OCI-LY3 (cell line): ENCODE data around the gene LAMA3.
"Not testable (repeated sequence)": the region's sequence is repeated elsewhere in the genome, so short reads cannot be mapped to it uniquely, and the experiment has no call there.

ENCODE experiments used
- H2AFZ ChIP-seq: fragments of 200-600, 300-600 bp; shearing (Covaris generic); 2 replicates; pipeline ENCODE4 v1.6.0; 2014; ENCODE audit warnings: antibody characterized with exemption, low read depth, low read length
- H3K27ac ChIP-seq: fragments of 200-600, 300-600 bp; sonication (generic); 2 replicates; pipeline ENCODE4 v1.5.1; 2014; ENCODE audit warnings: mild to moderate bottlenecking, low read length, moderate library complexity, mixed read lengths
- H3K27me3 ChIP-seq: fragments of 200-600, 300-600 bp; sonication (generic); 2 replicates; pipeline ENCODE4 v1.6.1; 2014; ENCODE audit warnings: low read depth, low read length, mixed read lengths
- H3K36me3 ChIP-seq: fragments of 200-600, 300-600 bp; sonication (generic); replicated peaks from 2 replicates; pipeline ENCODE3; 2014; ENCODE audit warnings: low read depth, low read length, mixed read lengths
- H3K4me1 ChIP-seq: fragments of 300-600, 200-600 bp; sonication (generic); 2 replicates; pipeline ENCODE4 v1.6.1; 2014; ENCODE audit warnings: low read length, mixed read lengths
- H3K4me2 ChIP-seq: fragments of 200-600, 300-600 bp; sonication (generic); 2 replicates; pipeline ENCODE4 v1.6.1; 2014; ENCODE audit warnings: low read length, mixed read lengths
- H3K4me3 ChIP-seq: fragments of 300-600, 200-600 bp; sonication (generic); 2 replicates; pipeline ENCODE4 v1.5.1; 2014; ENCODE audit warnings: antibody characterized with exemption, mild to moderate bottlenecking, low read length, moderate library complexity
- H3K79me2 ChIP-seq: fragments of 300-600, 200-600 bp; shearing (Covaris generic); 2 replicates; pipeline ENCODE4 v1.6.1; 2014; ENCODE audit warnings: mild to moderate bottlenecking, low read length, mixed read lengths
- H3K9ac ChIP-seq: fragments of 300-600, 200-600 bp; shearing (Covaris generic); 2 replicates; pipeline ENCODE4 v1.6.0; 2014; ENCODE audit warnings: mild to moderate bottlenecking, low read length, moderate library complexity
- H3K9me3 ChIP-seq: fragments of 200-600, 300-600 bp; shearing (Covaris generic); 2 replicates; pipeline ENCODE4 v1.6.1; 2014; ENCODE audit warnings: low read length, mixed read lengths; ENCODE audit not compliant: insufficient read depth
- H4K20me1 ChIP-seq: fragments of 200-600, 300-600 bp; sonication (generic); 2 replicates; pipeline ENCODE4 v1.6.1; 2016; ENCODE audit warnings: low read length, mixed read lengths; ENCODE audit not compliant: insufficient read depth
- EZH2phosphoT487 ChIP-seq: fragments of 200-600 bp; shearing (Covaris generic); IDR thresholded peaks from 2 replicates; pipeline ENCODE4 v1.6.1; 2018; ENCODE audit warnings: antibody characterized with exemption, mixed run types, low read depth
- TF ChIP-seq, protein P1 (sequence below): fragments of 200-600, 300-600 bp; sonication (generic); IDR thresholded peaks from 2 replicates; pipeline ENCODE4 v1.5.1; 2014; ENCODE audit warnings: antibody characterized with exemption, low read length, low read depth

The LAMA3 gene

DNA sequence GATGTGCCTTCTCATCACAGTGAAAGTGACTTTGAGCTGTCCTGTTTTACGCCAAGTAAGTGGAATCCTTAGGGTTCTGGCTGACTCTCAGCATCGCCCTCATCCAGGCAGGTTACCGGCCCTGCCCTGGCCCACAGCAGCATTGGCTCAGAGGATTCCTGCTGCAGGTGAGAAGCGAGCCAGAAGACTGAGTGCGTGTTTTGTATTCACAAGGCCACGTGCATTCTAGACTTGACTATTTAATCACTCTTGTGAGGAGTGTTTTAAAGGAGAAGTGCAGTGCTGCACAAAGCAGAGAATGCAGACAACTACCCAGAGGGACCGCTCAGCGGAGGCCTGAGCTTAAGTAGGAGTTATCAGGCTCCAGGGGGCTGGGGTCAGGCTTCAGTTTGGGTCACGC, 48.3 kb downstream of the LAMA3 start:
- Histone ChIP-seq H3K27me3 (peaks cover 35% of the 10 kb centered on the region), H3K4me1 (peaks cover 97% of the 10 kb centered on the region)
- no peak for TF ChIP-seq EZH2phosphoT487
- TF ChIP-seq, protein P1, sequence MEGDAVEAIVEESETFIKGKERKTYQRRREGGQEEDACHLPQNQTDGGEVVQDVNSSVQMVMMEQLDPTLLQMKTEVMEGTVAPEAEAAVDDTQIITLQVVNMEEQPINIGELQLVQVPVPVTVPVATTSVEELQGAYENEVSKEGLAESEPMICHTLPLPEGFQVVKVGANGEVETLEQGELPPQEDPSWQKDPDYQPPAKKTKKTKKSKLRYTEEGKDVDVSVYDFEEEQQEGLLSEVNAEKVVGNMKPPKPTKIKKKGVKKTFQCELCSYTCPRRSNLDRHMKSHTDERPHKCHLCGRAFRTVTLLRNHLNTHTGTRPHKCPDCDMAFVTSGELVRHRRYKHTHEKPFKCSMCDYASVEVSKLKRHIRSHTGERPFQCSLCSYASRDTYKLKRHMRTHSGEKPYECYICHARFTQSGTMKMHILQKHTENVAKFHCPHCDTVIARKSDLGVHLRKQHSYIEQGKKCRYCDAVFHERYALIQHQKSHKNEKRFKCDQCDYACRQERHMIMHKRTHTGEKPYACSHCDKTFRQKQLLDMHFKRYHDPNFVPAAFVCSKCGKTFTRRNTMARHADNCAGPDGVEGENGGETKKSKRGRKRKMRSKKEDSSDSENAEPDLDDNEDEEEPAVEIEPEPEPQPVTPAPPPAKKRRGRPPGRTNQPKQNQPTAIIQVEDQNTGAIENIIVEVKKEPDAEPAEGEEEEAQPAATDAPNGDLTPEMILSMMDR, result no peak

DNA sequence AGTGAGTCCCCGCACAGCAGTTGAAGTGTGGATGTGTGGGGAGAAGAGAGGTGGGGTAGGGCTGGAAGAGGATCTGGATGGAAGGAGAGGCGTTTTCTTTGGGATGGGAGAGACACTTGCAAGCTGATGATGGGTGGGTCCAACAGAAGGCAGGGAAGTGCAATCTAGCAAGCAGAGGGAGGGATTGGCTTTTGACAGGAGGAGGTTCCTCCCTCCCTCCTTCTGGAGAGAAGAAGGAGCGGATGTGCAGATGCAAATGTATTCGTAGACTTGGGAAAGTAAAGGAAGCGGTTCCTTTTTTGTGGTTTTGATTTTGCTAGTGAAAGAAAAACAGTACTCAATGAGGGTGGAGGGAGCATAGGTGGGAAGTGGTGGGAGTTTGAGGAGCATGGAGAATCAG, 48.9 kb downstream of the LAMA3 start:
- Histone ChIP-seq H3K9me3 (0 out of 2 replicates have a peak, but pooled peaks cover 3% of the 10 kb centered on the region), H3K9ac (peak overlapping the region; percentile 37; the same call in 1 of the 2 replicates), H3K79me2 (no peaks in the 10 kb centered on the region), H3K36me3 (peaks cover 9% of the 10 kb centered on the region), H3K4me2 (peak overlapping the region; percentile 75), H4K20me1 (no peaks in the 10 kb centered on the region), H2AFZ (no peak overlapping the region), H3K4me1 (peaks cover 93% of the 10 kb centered on the region), H3K27ac (peak overlapping the region; percentile 15), H3K27me3 (peaks cover 35% of the 10 kb centered on the region), H3K4me3 (peak overlapping the region; percentile 64)
- no peak for TF ChIP-seq EZH2phosphoT487
- TF ChIP-seq, protein P1, result no peak

More for the DNA sequence above, 48.3 kb downstream of the LAMA3 start:
- Histone ChIP-seq H3K9ac (peak overlapping the region; percentile 37; the same call in 1 of the 2 replicates), H3K4me3 (peak overlapping the region; percentile 64), H3K9me3 (peaks cover 8% of the 10 kb centered on the region; the same call in 1 of the 2 replicates), H4K20me1 (no peaks in the 10 kb centered on the region), H3K79me2 (no peaks in the 10 kb centered on the region), H3K27ac (peak overlapping the region; percentile 15), H2AFZ (no peak overlapping the region), H3K36me3 (peaks cover 14% of the 10 kb centered on the region), H3K4me2 (peak overlapping the region; percentile 75)

DNA sequence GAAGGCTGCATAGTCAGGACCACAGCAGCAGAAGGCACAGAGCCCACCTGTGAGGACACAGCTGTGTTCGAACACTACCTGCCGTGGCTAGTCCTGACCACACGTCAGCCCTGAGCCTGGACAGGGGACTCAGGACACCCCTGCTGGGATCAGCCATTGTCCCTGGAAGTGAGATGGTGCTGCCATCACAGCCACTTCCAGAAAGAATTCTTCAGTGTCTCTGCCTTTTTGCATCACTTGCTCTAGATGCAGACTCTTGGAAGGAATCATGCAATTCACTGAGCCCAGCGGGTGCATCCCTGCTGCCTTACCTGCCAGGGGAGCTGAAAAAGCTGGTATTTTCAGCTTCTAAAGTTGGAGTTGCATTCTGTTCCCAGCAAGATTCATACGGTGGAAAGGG, 49.3 kb downstream of the LAMA3 start:
- H3K79me2 ChIP-seq, result no peaks in the 10 kb centered on the region
- H3K9ac ChIP-seq, result no peak overlapping the region; the same call in 1 of the 2 replicates
- H3K27me3 ChIP-seq, result peaks cover 35% of the 10 kb centered on the region
- H3K36me3 ChIP-seq, result peaks cover 8% of the 10 kb centered on the region
- H3K4me3 ChIP-seq, result peak overlapping the region; percentile 64
- H3K4me1 ChIP-seq, result peaks cover 93% of the 10 kb centered on the region
- H3K4me2 ChIP-seq, result peak overlapping the region; percentile 75
- 0 out of 2 replicates have a peak, but pooled peaks cover 3% of the 10 kb centered on the region for H3K9me3 ChIP-seq
- no peak overlapping the region for H2AFZ ChIP-seq
- H3K27ac ChIP-seq, result no peak overlapping the region
- TF ChIP-seq, protein P1, result no peak
- TF ChIP-seq EZH2phosphoT487, result no peak
- H4K20me1 ChIP-seq, result no peaks in the 10 kb centered on the region

DNA sequence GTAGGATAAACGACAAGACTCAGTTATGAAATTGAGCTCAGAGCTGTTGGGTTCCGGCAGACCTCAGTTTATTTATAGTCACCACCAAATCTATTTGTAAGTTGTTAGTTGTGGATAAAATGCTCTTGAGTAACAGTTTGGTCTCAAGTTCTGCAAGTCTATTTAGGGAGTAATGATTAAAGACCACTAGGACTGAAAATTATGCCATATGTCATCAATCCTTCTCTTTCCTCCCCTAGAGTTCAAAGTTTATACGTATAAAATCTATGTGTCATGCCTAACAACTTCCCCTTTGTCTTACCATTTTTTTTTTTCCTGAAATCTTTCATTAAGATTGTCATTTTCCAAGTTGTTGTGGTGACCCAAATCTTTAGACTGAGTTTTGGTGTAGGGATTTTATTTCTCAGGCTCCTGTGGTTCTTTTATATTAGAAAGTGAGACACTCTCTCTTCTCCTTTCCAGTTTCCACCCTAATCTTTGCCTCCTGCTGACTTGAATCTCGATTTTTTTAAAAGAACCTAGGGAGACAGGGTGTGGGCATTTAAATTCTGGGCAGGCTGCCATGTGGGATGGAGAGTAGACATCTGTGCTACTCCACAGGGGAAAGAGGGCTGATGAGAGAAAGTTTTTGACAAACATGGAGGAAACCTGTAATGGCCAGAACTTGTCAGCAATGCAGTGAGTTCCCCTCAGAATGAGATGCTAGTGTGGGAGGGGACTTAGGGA, 51.0 kb downstream of the LAMA3 start:
- H3K4me2 ChIP-seq, result peak overlapping the region; percentile 54
- no peak overlapping the region for H2AFZ ChIP-seq
- no peak for TF ChIP-seq EZH2phosphoT487
- TF ChIP-seq, protein P1, result no peak
- H3K9ac ChIP-seq, result 0 out of 2 replicates have a peak overlapping the region, but pooled peaks have one; percentile 6
- no peaks in the 10 kb centered on the region for H4K20me1 ChIP-seq
- peaks cover 92% of the 10 kb centered on the region for H3K4me1 ChIP-seq
- H3K9me3 ChIP-seq, result 0 out of 2 replicates have a peak, but pooled peaks cover 3% of the 10 kb centered on the region
- peak overlapping the region; percentile 33 for H3K4me3 ChIP-seq
- peaks cover 3% of the 10 kb centered on the region for H3K36me3 ChIP-seq
- H3K27me3 ChIP-seq, result peaks cover 38% of the 10 kb centered on the region
- peak overlapping the region; percentile 41; the same call in 1 of the 2 replicates for H3K27ac ChIP-seq
- no peaks in the 10 kb centered on the region for H3K79me2 ChIP-seq

DNA sequence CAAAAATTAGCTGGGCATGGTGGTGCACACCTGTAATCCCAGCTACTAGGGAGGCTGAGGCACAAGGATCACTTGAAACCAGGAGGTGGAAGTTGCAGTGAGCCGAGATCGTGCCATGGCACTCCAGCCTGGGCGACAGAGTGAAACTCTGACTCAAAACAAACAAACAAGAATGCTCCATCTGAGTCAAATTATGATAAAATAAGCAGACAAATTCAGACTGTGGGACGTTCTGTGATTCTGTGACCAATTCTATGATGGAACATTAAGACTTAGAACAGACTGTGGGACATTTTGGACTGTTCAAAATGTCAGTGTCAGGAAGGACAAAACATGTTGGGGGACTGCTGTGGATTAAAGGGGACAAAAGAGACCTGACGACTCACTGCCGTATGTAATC, 52.7 kb downstream of the LAMA3 start:
- H4K20me1 ChIP-seq, H3K4me3 ChIP-seq, H3K4me2 ChIP-seq, H3K27ac ChIP-seq, H3K79me2 ChIP-seq, H3K36me3 ChIP-seq, H3K9ac ChIP-seq, H2AFZ ChIP-seq, H3K9me3 ChIP-seq: not testable (repeated sequence)
- Histone ChIP-seq H3K27me3 (peaks cover 25% of the 10 kb centered on the region), H3K4me1 (peaks cover 86% of the 10 kb centered on the region)
